Fibroblast of lung (primary cell): ENCODE data around the gene SEC22A.

Experiments
- CTCF ChIP-seq, 2 donors: IDR thresholded peaks in 1 of 2; conservative IDR thresholded peaks in 1 of 2; 1 replicate in 1 of 2; 2 replicates in 1 of 2; pipeline ENCODE4 v1.5.1; 2011 to 2012; ENCODE audit warnings: low read length in 2 of 2, control low read depth in 1 of 2, inconsistent platforms in 1 of 2, low read depth in 1 of 2, mild to moderate bottlenecking in 1 of 2
- EZH2 ChIP-seq: IDR thresholded peaks from 2 replicates; pipeline ENCODE4 v1.5.1; 2012; ENCODE audit warnings: low read length, control low read depth, mild to moderate bottlenecking; ENCODE audit errors: missing control alignments

DNA sequence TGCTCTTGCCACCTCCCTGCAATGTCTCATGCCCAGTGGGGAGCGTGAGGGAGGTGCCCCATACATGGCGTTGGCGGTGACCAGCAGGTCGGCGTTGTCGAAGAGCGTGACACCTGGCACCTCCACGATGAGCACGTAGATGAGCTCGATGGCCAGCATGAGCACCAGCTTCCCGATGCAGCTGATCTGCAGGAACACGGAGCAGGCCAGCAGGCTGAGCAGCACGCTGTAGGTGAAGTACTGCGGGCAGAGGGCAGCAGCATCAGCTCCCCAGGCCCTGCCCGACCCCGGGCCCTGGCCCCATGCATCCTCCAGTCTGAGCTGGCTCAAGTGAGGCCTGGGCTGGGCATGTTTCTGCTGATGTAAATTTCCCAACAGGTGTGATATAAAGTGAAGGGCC lies 98.3 kb downstream of the SEC22A start:
- TF ChIP-seq EZH2 (no peak), CTCF (conservative IDR thresholded peaks at IDR 0.05 in 1 of 2, IDR thresholded peaks at IDR 0.05 in 1 of 2; ENCODE audit: low read depth in 1 of 2, low read length in 2 of 2) (no peak)
